Ascending aorta (tissue), 2 donors: ENCODE results near the gene TSHR. TPM values are rescaled to one million over a fixed set of nuclear protein-coding genes. Genes with fewer than 3 reads are reported as not detected.

ENCODE experiments used
- DNase-seq, 2 donors: peaks; one replicate each; pipeline ENCODE4 v3.0.0-alpha.2; 2019; ENCODE audit warnings: low spot score in 2 of 2
- H3K27ac ChIP-seq, 2 donors: fragments of 200-600 bp; sonication (generic); one replicate each; pipeline ENCODE4 v1.5.1; 2016 to 2017; ENCODE audit warnings: mild to moderate bottlenecking in 1 of 2
- H3K27me3 ChIP-seq: fragments of 200-600 bp; sonication (generic); one replicate; pipeline ENCODE4 v1.5.1; 2017
- H3K36me3 ChIP-seq, 2 donors: fragments of 200-600 bp; sonication (generic); one replicate each; pipeline ENCODE4 v1.5.1; 2016
- H3K4me1 ChIP-seq, 2 donors: fragments of 200-600 bp; sonication (generic); one replicate each; pipeline ENCODE4 v1.5.1; 2016 to 2017; ENCODE audit warnings: mild to moderate bottlenecking in 1 of 2
- H3K4me3 ChIP-seq, 2 donors: fragments of 200-600 bp; sonication (generic); one replicate each; pipeline ENCODE4 v1.5.1; 2016 to 2017; ENCODE audit warnings: mild to moderate bottlenecking in 1 of 2
- H3K9me3 ChIP-seq, 2 donors: fragments of 200-600 bp; sonication (generic); one replicate each; pipeline ENCODE4 v1.5.1; 2016
- CTCF ChIP-seq, 3 experiments: fragments of 200-600 bp in 2 of 3; fragments of 450-650 bp in 1 of 3; sonication (generic) in 2 of 3; IDR thresholded peaks; one replicate each; pipeline ENCODE4 v1.5.1; 2016 to 2019; ENCODE audit warnings: antibody characterized with exemption in 3 of 3, mild to moderate bottlenecking in 1 of 3, moderate library complexity in 1 of 3
- intact Hi-C: fragments of 100-400 bp; cut with DNase I; formaldehyde crosslinking; loops from one replicate; pipeline ENCODE4 v1.15.1; 2023
- total RNA-seq: library from RNA; depleted of rRNA; stranded (reverse); fragments of >200 nt; gene quantifications from one replicate; pipeline ENCODE4 v1.1.0, GENCODE V29; 2016

Gene TSHR
- total RNA-seq, 1 donor from 2014 or later, result not detected

- no peak overlapping the region for H3K27ac ChIP-seq
- no peaks in the 10 kb centered on the region for H3K27me3 ChIP-seq
- H3K4me3 ChIP-seq, result no peak overlapping the region
- no peaks in the 10 kb centered on the region for H3K36me3 ChIP-seq
- peaks cover 0 to 10% of the 10 kb centered on the region in 2 donors for H3K4me1 ChIP-seq
- TF ChIP-seq CTCF (IDR thresholded peaks at IDR 0.05), result no peak
- H3K9me3 ChIP-seq, result no peaks in the 10 kb centered on the region
- intact Hi-C loops, result loop anchor here (5.0 kb wide), 1 partner anchor 45 kb away; no protein-coding TSS in a partner anchor
- DNase-seq, result no peak
Observed at GRCh38 chr14:81172353-81172752, 216.9 kb downstream of the TSHR start.

GRCh38 chr14:81172881-81173280, 217.5 kb downstream of the TSHR start:
- H3K4me1 ChIP-seq, result peaks cover 0 to 12% of the 10 kb centered on the region in 2 donors
- no peak overlapping the region for H3K27ac ChIP-seq
- H3K27me3 ChIP-seq, result no peaks in the 10 kb centered on the region
- intact Hi-C loops, result loop anchor here (5.0 kb wide), 1 partner anchor 44 kb away; no protein-coding TSS in a partner anchor
- no peaks in the 10 kb centered on the region for H3K36me3 ChIP-seq
- no peak for DNase-seq
- H3K9me3 ChIP-seq, result no peaks in the 10 kb centered on the region
- no peak for TF ChIP-seq CTCF (IDR thresholded peaks at IDR 0.05)
- H3K4me3 ChIP-seq, result no peak overlapping the region

GRCh38 chr14:81176241-81176640, 220.8 kb downstream of the TSHR start:
- Histone ChIP-seq H3K27me3 (no peaks in the 10 kb centered on the region), H3K4me1 (peaks cover 0 to 4% of the 10 kb centered on the region in 2 donors), H3K9me3 (no peaks in the 10 kb centered on the region), H3K36me3 (peaks cover 2 to 11% of the 10 kb centered on the region in 2 donors), H3K27ac (peak overlapping the region in 1 of 2 donors; percentile 42), H3K4me3 (no peak overlapping the region)
- no peak for TF ChIP-seq CTCF (IDR thresholded peaks at IDR 0.05)
- intact Hi-C loops, result no loop called here
- peak in 1 of 2 donors; percentile 21 for DNase-seq

GRCh38 chr14:81177225-81177624, 221.8 kb downstream of the TSHR start:
- Histone ChIP-seq H3K36me3 (peaks cover 2 to 11% of the 10 kb centered on the region in 2 donors), H3K27me3 (no peaks in the 10 kb centered on the region), H3K4me3 (peak overlapping the region; percentile 23 to 28), H3K9me3 (no peaks in the 10 kb centered on the region), H3K27ac (peak overlapping the region; percentile 40 to 42), H3K4me1 (peaks cover 0 to 11% of the 10 kb centered on the region in 2 donors)
- no peak for DNase-seq
- TF ChIP-seq CTCF (IDR thresholded peaks at IDR 0.05), result no peak
- intact Hi-C loops, result no loop called here

- no peak for DNase-seq
- Histone ChIP-seq H3K27ac (peak overlapping the region in 1 of 2 donors; percentile 42), H3K4me1 (peaks cover 0 to 11% of the 10 kb centered on the region in 2 donors), H3K4me3 (no peak overlapping the region), H3K27me3 (no peaks in the 10 kb centered on the region), H3K9me3 (no peaks in the 10 kb centered on the region), H3K36me3 (peaks cover 2 to 11% of the 10 kb centered on the region in 2 donors)
- intact Hi-C loops, result no loop called here
- TF ChIP-seq CTCF (IDR thresholded peaks at IDR 0.05), result no peak
Observed at GRCh38 chr14:81178063-81178462, 222.6 kb downstream of the TSHR start.

- H3K27me3 ChIP-seq, result no peaks in the 10 kb centered on the region
- no peak overlapping the region for H3K27ac ChIP-seq
- intact Hi-C loops, result no loop called here
- H3K36me3 ChIP-seq, result peaks cover 2 to 19% of the 10 kb centered on the region in 2 donors
- no peak for TF ChIP-seq CTCF (IDR thresholded peaks at IDR 0.05)
- H3K4me3 ChIP-seq, result no peak overlapping the region
- DNase-seq, result no peak
- H3K4me1 ChIP-seq, result peaks cover 0 to 11% of the 10 kb centered on the region in 2 donors
- no peaks in the 10 kb centered on the region for H3K9me3 ChIP-seq
Observed at GRCh38 chr14:81179631-81180030, 224.2 kb downstream of the TSHR start.
